ENCODE measurements around the gene MROH7.

MROH7 gene

GRCh38 chr1:54679706-54680105, 38.1 kb downstream of the MROH7 start:
- no peaks in the 10 kb centered on the region for H3K9me3 ChIP-seq (ENCODE audit: control insufficient read depth, low read length)
- no peak overlapping the region for H3K4me2 ChIP-seq (ENCODE audit: low read length, poor library complexity, severe bottlenecking)
- 83% methylated on average over 7 of the region's 7 CpGs for WGBS
- no peak overlapping the region for H3K4ac ChIP-seq (ENCODE audit: low read depth in 1 of 2, low read length in 2 of 2)
- H3K4me3 ChIP-seq (ENCODE audit: insufficient read depth in 1 of 2, low read depth in 1 of 2, low read length in 2 of 2): no peak overlapping the region
- no peak overlapping the region for H3K18ac ChIP-seq (ENCODE audit: low read depth in 1 of 2, low read length in 2 of 2)
- H2BK12ac ChIP-seq (ENCODE audit: low read length in 2 of 2): no peak overlapping the region
- no peak for DNase-seq
- H3K27me3 ChIP-seq (ENCODE audit: control insufficient read depth in 1 of 2, insufficient read depth in 1 of 2, low read length in 2 of 2): peaks cover 24 to 57% of the 10 kb centered on the region in 2 experiments
- H2AK5ac ChIP-seq (ENCODE audit: low read length, severe bottlenecking): no peak overlapping the region
- no peaks in the 10 kb centered on the region for H3K36me3 ChIP-seq (ENCODE audit: control insufficient read depth in 1 of 2, insufficient read depth in 2 of 2, low read depth in 1 of 2, low read length in 2 of 2)
- H2BK5ac ChIP-seq (ENCODE audit: low read depth, low read length, poor library complexity, severe bottlenecking): no peak overlapping the region
- H4K91ac ChIP-seq (ENCODE audit: low read length): no peak overlapping the region
- H3K79me1 ChIP-seq (replicated peaks; ENCODE audit: low read length, poor library complexity, severe bottlenecking): no peaks in the 10 kb centered on the region
- H4K8ac ChIP-seq (ENCODE audit: low read length): no peak overlapping the region
- H2AFZ ChIP-seq (ENCODE audit: low read depth, low read length): no peak overlapping the region
- H3K27ac ChIP-seq (ENCODE audit: low read length, poor library complexity, severe bottlenecking): no peak overlapping the region
- H3K14ac ChIP-seq (ENCODE audit: low read length in 2 of 2): no peak overlapping the region
- no peak overlapping the region for H3K23ac ChIP-seq (ENCODE audit: low read length in 2 of 2)
- no peaks in the 10 kb centered on the region for H3K4me1 ChIP-seq (ENCODE audit: control insufficient read depth, insufficient read depth, low read depth, low read length)
- H2BK120ac ChIP-seq (ENCODE audit: low read depth, low read length): no peak overlapping the region
- no peak overlapping the region for H3K9ac ChIP-seq (ENCODE audit: low read length)
- peak overlapping the region; percentile 75 for H2BK15ac ChIP-seq (ENCODE audit: low read depth, poor library complexity, severe bottlenecking)

GRCh38 chr1:54680387-54680786, 38.8 kb downstream of the MROH7 start:
- H2BK15ac ChIP-seq (ENCODE audit: low read depth, poor library complexity, severe bottlenecking): no peak overlapping the region
- no peak overlapping the region for H2BK12ac ChIP-seq (ENCODE audit: low read length in 2 of 2)
- H3K4me1 ChIP-seq (ENCODE audit: control insufficient read depth, insufficient read depth, low read depth, low read length): no peaks in the 10 kb centered on the region
- H3K4ac ChIP-seq (ENCODE audit: low read depth in 1 of 2, low read length in 2 of 2): no peak overlapping the region
- DNase-seq: no peak
- H3K27me3 ChIP-seq (ENCODE audit: control insufficient read depth in 1 of 2, insufficient read depth in 1 of 2, low read length in 2 of 2): peaks cover 27 to 63% of the 10 kb centered on the region in 2 experiments
- H4K91ac ChIP-seq (ENCODE audit: low read length): no peak overlapping the region
- H3K23ac ChIP-seq (ENCODE audit: low read length in 2 of 2): no peak overlapping the region
- no peak overlapping the region for H2AK5ac ChIP-seq (ENCODE audit: low read length, severe bottlenecking)
- no peak overlapping the region for H3K14ac ChIP-seq (ENCODE audit: low read length in 2 of 2)
- H3K4me2 ChIP-seq (ENCODE audit: low read length, poor library complexity, severe bottlenecking): no peak overlapping the region
- H3K27ac ChIP-seq (ENCODE audit: low read length, poor library complexity, severe bottlenecking): no peak overlapping the region
- H2BK120ac ChIP-seq (ENCODE audit: low read depth, low read length): no peak overlapping the region
- H3K79me1 ChIP-seq (replicated peaks; ENCODE audit: low read length, poor library complexity, severe bottlenecking): no peaks in the 10 kb centered on the region
- no peak overlapping the region for H3K4me3 ChIP-seq (ENCODE audit: insufficient read depth in 1 of 2, low read depth in 1 of 2, low read length in 2 of 2)
- H3K9ac ChIP-seq (ENCODE audit: low read length): no peak overlapping the region
- no peaks in the 10 kb centered on the region for H3K9me3 ChIP-seq (ENCODE audit: control insufficient read depth, low read length)
- H4K8ac ChIP-seq (ENCODE audit: low read length): no peak overlapping the region
- H3K18ac ChIP-seq (ENCODE audit: low read depth in 1 of 2, low read length in 2 of 2): no peak overlapping the region
- no peak overlapping the region for H2AFZ ChIP-seq (ENCODE audit: low read depth, low read length)
- H3K36me3 ChIP-seq (ENCODE audit: control insufficient read depth in 1 of 2, insufficient read depth in 2 of 2, low read depth in 1 of 2, low read length in 2 of 2): no peaks in the 10 kb centered on the region
- no peak overlapping the region for H2BK5ac ChIP-seq (ENCODE audit: low read depth, low read length, poor library complexity, severe bottlenecking)
- 80% methylated on average over 8 of the region's 8 CpGs for WGBS

- peak; percentile 59 for DNase-seq
Observed at GRCh38 chr1:54681358-54681757, 39.8 kb downstream of the MROH7 start.

GRCh38 chr1:54683453-54683852, 41.9 kb downstream of the MROH7 start:
- no peak overlapping the region for H3K14ac ChIP-seq (ENCODE audit: low read length in 2 of 2)
- H3K4me2 ChIP-seq (ENCODE audit: low read length, poor library complexity, severe bottlenecking): no peak overlapping the region
- no peaks in the 10 kb centered on the region for H3K36me3 ChIP-seq (ENCODE audit: control insufficient read depth in 1 of 2, insufficient read depth in 2 of 2, low read depth in 1 of 2, low read length in 2 of 2)
- H3K4ac ChIP-seq (ENCODE audit: low read depth in 1 of 2, low read length in 2 of 2): no peak overlapping the region
- no peak overlapping the region for H4K91ac ChIP-seq (ENCODE audit: low read length)
- no peak overlapping the region for H3K4me3 ChIP-seq (ENCODE audit: insufficient read depth in 1 of 2, low read depth in 1 of 2, low read length in 2 of 2)
- DNase-seq: no peak
- no peak overlapping the region for H2BK120ac ChIP-seq (ENCODE audit: low read depth, low read length)
- no peak overlapping the region for H2AK5ac ChIP-seq (ENCODE audit: low read length, severe bottlenecking)
- peaks cover 30 to 61% of the 10 kb centered on the region in 2 experiments for H3K27me3 ChIP-seq (ENCODE audit: control insufficient read depth in 1 of 2, insufficient read depth in 1 of 2, low read length in 2 of 2)
- H2BK15ac ChIP-seq (ENCODE audit: low read depth, poor library complexity, severe bottlenecking): no peak overlapping the region
- no peak overlapping the region for H2BK12ac ChIP-seq (ENCODE audit: low read length in 2 of 2)
- no peak overlapping the region for H3K27ac ChIP-seq (ENCODE audit: low read length, poor library complexity, severe bottlenecking)
- no peak overlapping the region for H3K9ac ChIP-seq (ENCODE audit: low read length)
- no peak overlapping the region for H4K8ac ChIP-seq (ENCODE audit: low read length)
- H2BK5ac ChIP-seq (ENCODE audit: low read depth, low read length, poor library complexity, severe bottlenecking): no peak overlapping the region
- H3K23ac ChIP-seq (ENCODE audit: low read length in 2 of 2): no peak overlapping the region
- H2AFZ ChIP-seq (ENCODE audit: low read depth, low read length): no peak overlapping the region
- H3K18ac ChIP-seq (ENCODE audit: low read depth in 1 of 2, low read length in 2 of 2): no peak overlapping the region
- 79% methylated on average over 6 of the region's 6 CpGs for WGBS
- no peaks in the 10 kb centered on the region for H3K9me3 ChIP-seq (ENCODE audit: control insufficient read depth, low read length)
- H3K4me1 ChIP-seq (ENCODE audit: control insufficient read depth, insufficient read depth, low read depth, low read length): no peaks in the 10 kb centered on the region
- H3K79me1 ChIP-seq (replicated peaks; ENCODE audit: low read length, poor library complexity, severe bottlenecking): no peaks in the 10 kb centered on the region

More at GRCh38 chr1:54681358-54681757, 39.8 kb downstream of the MROH7 start:
- Histone ChIP-seq H2BK5ac (ENCODE audit: low read depth, low read length, poor library complexity, severe bottlenecking) (no peak overlapping the region), H3K27ac (ENCODE audit: low read length, poor library complexity, severe bottlenecking) (no peak overlapping the region), H2BK120ac (ENCODE audit: low read depth, low read length) (no peak overlapping the region), H3K14ac (ENCODE audit: low read length in 2 of 2) (no peak overlapping the region), H3K27me3 (ENCODE audit: control insufficient read depth in 1 of 2, insufficient read depth in 1 of 2, low read length in 2 of 2) (peaks cover 32 to 70% of the 10 kb centered on the region in 2 experiments), H3K79me1 (replicated peaks; ENCODE audit: low read length, poor library complexity, severe bottlenecking) (no peaks in the 10 kb centered on the region), H3K9ac (ENCODE audit: low read length) (no peak overlapping the region), H3K4me2 (ENCODE audit: low read length, poor library complexity, severe bottlenecking) (no peak overlapping the region), H3K23ac (ENCODE audit: low read length in 2 of 2) (no peak overlapping the region), H3K36me3 (ENCODE audit: control insufficient read depth in 1 of 2, insufficient read depth in 2 of 2, low read depth in 1 of 2, low read length in 2 of 2) (no peaks in the 10 kb centered on the region), H3K4ac (ENCODE audit: low read depth in 1 of 2, low read length in 2 of 2) (no peak overlapping the region), H2BK15ac (ENCODE audit: low read depth, poor library complexity, severe bottlenecking) (no peak overlapping the region), H3K4me3 (ENCODE audit: insufficient read depth in 1 of 2, low read depth in 1 of 2, low read length in 2 of 2) (no peak overlapping the region), H3K9me3 (ENCODE audit: control insufficient read depth, low read length) (no peaks in the 10 kb centered on the region), H4K8ac (ENCODE audit: low read length) (no peak overlapping the region), H2AFZ (ENCODE audit: low read depth, low read length) (no peak overlapping the region), H3K18ac (ENCODE audit: low read depth in 1 of 2, low read length in 2 of 2) (no peak overlapping the region), H4K91ac (ENCODE audit: low read length) (no peak overlapping the region), H3K4me1 (ENCODE audit: control insufficient read depth, insufficient read depth, low read depth, low read length) (no peaks in the 10 kb centered on the region), H2AK5ac (ENCODE audit: low read length, severe bottlenecking) (no peak overlapping the region), H2BK12ac (ENCODE audit: low read length in 2 of 2) (no peak overlapping the region)

All from mesenchymal stem cell (in vitro differentiated cells and primary cell).